Esophagus muscularis mucosa (tissue), 4 donors: ENCODE results near the gene PDE4A.

Experiments used
- EP300 ChIP-seq: sonication (generic); formaldehyde crosslinking; IDR thresholded peaks from one replicate; pipeline ENCODE4 v1.6.1; 2017; ENCODE audit warnings: antibody characterized with exemption
- POLR2AphosphoS5 ChIP-seq, 2 donors: sonication (generic); formaldehyde crosslinking; IDR thresholded peaks; one replicate each; pipeline ENCODE4 v1.6.1; 2017; ENCODE audit warnings: antibody characterized with exemption in 2 of 2
- TF ChIP-seq, protein P1 (sequence below), 3 experiments: fragments of 200-600 bp in 2 of 3; fragments of 450-650 bp in 1 of 3; sonication (generic) in 2 of 3; IDR thresholded peaks; one replicate each; pipeline ENCODE4 v1.5.1; 2017 to 2019; ENCODE audit warnings: antibody characterized with exemption in 3 of 3, mild to moderate bottlenecking in 2 of 3, moderate library complexity in 1 of 3

DNA sequence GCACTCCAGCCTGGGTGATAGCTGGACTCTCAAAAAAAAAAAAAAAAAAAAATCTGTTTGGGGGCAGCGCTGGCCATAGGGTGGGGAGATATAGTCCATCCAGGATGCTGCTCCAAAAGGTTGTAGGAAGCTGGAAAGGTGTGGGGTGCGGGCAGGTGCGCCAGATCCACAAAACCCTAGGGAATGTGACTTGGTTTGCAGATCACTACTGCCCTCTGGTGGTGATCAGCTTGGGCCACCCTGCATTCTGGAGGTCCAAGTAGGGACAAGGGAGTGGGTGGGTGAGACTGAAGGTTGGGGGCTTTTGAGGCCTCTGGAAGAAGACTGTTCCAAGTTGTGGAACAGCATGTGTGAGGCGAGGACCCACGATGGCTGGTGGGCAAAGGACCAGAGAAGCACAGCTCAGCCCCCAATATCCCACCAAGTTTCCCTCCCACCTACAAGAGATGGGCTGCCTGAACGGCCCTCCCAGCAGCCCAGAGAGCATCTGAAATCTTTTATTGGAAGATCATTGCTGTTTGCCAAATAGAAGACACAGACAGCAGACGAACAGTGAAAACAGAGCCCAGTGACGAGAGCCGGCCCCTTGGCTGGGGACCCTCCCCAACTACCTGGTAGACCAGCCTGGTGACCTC lies 29.6 kb upstream of the PDE4A start:
- TF ChIP-seq, protein P1, sequence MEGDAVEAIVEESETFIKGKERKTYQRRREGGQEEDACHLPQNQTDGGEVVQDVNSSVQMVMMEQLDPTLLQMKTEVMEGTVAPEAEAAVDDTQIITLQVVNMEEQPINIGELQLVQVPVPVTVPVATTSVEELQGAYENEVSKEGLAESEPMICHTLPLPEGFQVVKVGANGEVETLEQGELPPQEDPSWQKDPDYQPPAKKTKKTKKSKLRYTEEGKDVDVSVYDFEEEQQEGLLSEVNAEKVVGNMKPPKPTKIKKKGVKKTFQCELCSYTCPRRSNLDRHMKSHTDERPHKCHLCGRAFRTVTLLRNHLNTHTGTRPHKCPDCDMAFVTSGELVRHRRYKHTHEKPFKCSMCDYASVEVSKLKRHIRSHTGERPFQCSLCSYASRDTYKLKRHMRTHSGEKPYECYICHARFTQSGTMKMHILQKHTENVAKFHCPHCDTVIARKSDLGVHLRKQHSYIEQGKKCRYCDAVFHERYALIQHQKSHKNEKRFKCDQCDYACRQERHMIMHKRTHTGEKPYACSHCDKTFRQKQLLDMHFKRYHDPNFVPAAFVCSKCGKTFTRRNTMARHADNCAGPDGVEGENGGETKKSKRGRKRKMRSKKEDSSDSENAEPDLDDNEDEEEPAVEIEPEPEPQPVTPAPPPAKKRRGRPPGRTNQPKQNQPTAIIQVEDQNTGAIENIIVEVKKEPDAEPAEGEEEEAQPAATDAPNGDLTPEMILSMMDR (IDR thresholded peaks at IDR 0.05) = peak; percentile 74 to 86 (median 82)
- peak; percentile 17 to 32 for TF ChIP-seq POLR2AphosphoS5 (IDR thresholded peaks at IDR 0.05)
- TF ChIP-seq EP300 = no peak
